Mucosa of descending colon (tissue), 3 donors: ENCODE results near the gene FDXR. TPM values are rescaled to one million over a fixed set of nuclear protein-coding genes. Genes with fewer than 3 reads are reported as not detected.
A peak's percentile ranks its signal among the peaks of the same experiment; 100 is the strongest.

Experiments
- ATAC-seq: fragments of 200-7000 bp; cut with Tn5 transposase; one replicate; pipeline ENCODE4 v1.9.1; 2020; ENCODE audit warnings: mild to moderate bottlenecking, moderate library complexity
- DNase-seq, 3 donors: peaks; one replicate each; pipeline ENCODE4 v3.0.0-alpha.2; 2020
- H3K36me3 ChIP-seq: fragments of 200-600 bp; one replicate; pipeline ENCODE4 v1.8.0; 2021; ENCODE audit warnings: low read depth, mild to moderate bottlenecking
- H3K4me1 ChIP-seq: fragments of 200-600 bp; one replicate; pipeline ENCODE4 v1.8.0; 2021; ENCODE audit warnings: low read depth, mild to moderate bottlenecking
- H3K4me3 ChIP-seq: fragments of 200-600 bp; one replicate; pipeline ENCODE4 v1.8.0; 2021; ENCODE audit warnings: mild to moderate bottlenecking
- H3K9me3 ChIP-seq: fragments of 200-600 bp; one replicate; pipeline ENCODE4 v1.8.0; 2021; ENCODE audit warnings: mild to moderate bottlenecking
- intact Hi-C, 2 donors: fragments of 100-400 bp; cut with DNase I in 1 of 2; cut with micrococcal nuclease in 1 of 2; formaldehyde crosslinking; loops; one replicate each; pipeline versions ENCODE4 v1.11.0 to v1.11.1; 2022; cut with DNase I, micrococcal nuclease
- total RNA-seq, 3 donors: library from RNA; stranded (reverse); fragmentation: NEBNext Ultra II Directional in 2 of 3; extraction: Animal tissue kit (Norgen Biotek cat#: 25700) in 2 of 3; gene quantifications; one replicate each; pipeline versions ENCODE4 v1.2.1 to v1.2.4, GENCODE V29; 2021 to 2023
- TF ChIP-seq, protein P1 (sequence below): fragments of 200-600 bp; IDR thresholded peaks from one replicate; pipeline ENCODE4 v1.8.0; 2022; ENCODE audit warnings: antibody characterized with exemption, mild to moderate bottlenecking
- donor health status: DM: no; HTN: no; CAD: no; lungs with moderate emphysema.
- donor health status: DM: no; HTN: no; CAD: no.
- donor health status: DM: no; HTN: yes; CAD: no.

FDXR gene
- total RNA-seq, 3 donors from 2014 or later: 10.6 to 14.8 (median 12.0) TPM

DNA sequence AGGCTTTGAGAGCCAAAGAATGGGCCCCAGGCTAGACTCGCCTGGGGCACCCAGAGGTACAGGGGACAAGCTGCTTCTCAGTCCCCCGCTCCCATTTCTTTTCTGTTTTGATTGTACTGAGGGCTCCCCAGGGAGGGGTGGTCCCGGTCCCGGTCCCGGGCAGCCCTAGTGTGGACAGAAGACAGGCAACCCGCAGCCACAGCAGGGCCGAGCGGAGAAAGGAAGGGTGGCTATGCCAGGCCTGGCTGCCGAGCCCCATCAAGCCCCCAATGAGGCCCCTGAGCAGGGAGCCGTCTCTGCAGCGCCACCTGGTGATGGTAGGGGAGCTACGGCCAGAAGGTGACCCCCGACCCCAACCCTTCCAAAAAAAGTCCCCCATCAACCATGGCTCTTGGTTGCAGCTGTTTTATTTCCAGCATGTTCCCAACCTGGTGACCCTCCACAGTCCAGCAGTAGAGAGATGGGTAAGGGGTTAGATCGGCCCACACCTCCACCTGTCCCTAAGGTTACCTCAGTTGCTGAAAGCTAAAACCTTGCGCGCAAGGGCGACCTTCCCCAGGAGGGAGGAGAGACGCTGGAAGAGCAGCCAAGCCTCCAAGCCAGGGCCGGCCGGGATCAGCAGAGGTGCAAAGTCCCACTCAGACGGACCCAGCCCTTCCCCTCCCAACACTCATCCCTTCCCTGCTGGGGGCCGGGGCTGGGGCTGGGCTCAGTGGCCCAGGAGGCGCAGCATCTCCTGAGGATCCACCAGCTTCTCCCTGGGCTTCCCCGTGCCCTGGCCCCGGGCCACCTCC, 10.5 kb downstream of the FDXR start:
- TF ChIP-seq, protein P1, sequence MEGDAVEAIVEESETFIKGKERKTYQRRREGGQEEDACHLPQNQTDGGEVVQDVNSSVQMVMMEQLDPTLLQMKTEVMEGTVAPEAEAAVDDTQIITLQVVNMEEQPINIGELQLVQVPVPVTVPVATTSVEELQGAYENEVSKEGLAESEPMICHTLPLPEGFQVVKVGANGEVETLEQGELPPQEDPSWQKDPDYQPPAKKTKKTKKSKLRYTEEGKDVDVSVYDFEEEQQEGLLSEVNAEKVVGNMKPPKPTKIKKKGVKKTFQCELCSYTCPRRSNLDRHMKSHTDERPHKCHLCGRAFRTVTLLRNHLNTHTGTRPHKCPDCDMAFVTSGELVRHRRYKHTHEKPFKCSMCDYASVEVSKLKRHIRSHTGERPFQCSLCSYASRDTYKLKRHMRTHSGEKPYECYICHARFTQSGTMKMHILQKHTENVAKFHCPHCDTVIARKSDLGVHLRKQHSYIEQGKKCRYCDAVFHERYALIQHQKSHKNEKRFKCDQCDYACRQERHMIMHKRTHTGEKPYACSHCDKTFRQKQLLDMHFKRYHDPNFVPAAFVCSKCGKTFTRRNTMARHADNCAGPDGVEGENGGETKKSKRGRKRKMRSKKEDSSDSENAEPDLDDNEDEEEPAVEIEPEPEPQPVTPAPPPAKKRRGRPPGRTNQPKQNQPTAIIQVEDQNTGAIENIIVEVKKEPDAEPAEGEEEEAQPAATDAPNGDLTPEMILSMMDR: peak; percentile 42
- Histone ChIP-seq H3K4me3 (no peak overlapping the region), H3K36me3 (no peaks in the 10 kb centered on the region), H3K4me1 (peaks cover 20% of the 10 kb centered on the region), H3K9me3 (no peaks in the 10 kb centered on the region)
- peak; percentile 53 for ATAC-seq
- intact Hi-C loops: loop anchor here (5.0 kb wide), 2 partner anchors 70 to 120 kb away; no protein-coding TSS in a partner anchor
- DNase-seq: peak in 2 of 3 donors; percentile 64 to 69

DNA sequence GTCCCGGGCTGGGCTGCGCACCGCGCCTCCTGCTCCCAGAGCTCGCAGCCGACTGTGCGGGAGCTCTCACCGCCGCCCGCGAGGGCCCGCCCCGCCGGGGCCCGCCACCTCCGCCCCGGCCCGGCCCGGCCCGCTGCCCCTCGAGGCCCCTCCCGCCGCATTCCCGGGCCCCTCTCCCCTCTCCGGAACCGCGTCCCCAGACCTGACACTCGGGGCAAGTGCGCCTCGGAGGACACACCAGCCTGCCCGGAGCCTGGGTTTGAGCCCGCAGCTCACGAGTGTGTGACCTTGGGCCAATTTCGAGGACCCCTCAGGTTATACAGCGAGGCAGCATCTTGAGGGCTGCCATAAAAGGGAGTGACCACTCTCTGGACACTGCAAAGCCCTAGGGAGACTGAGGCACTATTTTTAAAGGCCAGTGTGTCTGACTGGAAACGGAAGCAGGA, 11.1 kb downstream of the FDXR start:
- DNase-seq: no peak
- ATAC-seq: no peak
- no peak overlapping the region for H3K4me3 ChIP-seq

DNA sequence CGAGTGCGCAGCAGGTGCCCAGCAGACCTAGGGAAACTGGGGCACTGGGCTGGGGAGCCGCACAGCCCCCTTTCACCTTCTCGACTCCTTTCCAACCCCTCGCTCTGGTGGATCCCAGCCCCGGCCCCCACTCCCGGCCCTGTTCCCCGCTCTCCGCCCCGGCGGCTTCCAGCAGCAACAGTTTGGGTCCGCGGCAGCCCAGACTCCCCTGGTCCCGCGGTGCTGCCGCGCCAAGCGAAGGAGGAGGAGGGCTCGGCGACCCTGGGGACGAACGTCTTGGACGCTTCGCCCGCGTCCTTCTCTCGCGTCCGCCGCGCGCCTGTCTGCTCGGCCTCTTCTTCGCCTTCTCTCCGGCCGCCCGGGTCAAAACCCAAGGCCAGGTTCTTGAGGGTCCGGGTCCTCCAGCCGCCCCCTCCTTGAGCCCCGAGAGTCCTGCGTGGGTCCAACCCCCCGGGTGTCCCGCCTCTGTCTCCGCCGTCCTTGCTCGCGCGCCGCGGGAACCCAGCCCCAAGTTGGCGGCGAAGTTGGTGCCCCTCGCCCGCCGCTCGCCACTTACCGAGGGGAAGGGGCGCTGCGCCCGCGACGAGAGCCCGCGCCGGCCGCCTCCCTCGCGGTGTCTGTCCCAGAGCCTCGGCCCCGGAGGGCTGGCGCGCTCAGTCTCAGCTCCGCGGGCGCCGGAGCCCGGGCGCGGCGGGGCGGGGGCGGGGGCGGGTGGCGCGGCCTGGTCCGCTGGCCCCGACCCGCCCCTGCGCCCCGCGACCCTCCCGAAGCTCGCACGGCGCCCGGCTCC, 11.7 kb downstream of the FDXR start:
- no peaks in the 10 kb centered on the region for H3K9me3 ChIP-seq
- no peak overlapping the region for H3K4me3 ChIP-seq
- TF ChIP-seq, protein P1: no peak
- no peak for DNase-seq
- no peak for ATAC-seq
- intact Hi-C loops: loop anchor here (5.0 kb wide), 2 partner anchors 69 to 119 kb away; no protein-coding TSS in a partner anchor
- peaks cover 20% of the 10 kb centered on the region for H3K4me1 ChIP-seq
- no peaks in the 10 kb centered on the region for H3K36me3 ChIP-seq

More for the DNA sequence above, 11.1 kb downstream of the FDXR start:
- no peaks in the 10 kb centered on the region for H3K36me3 ChIP-seq
- no peaks in the 10 kb centered on the region for H3K9me3 ChIP-seq
- TF ChIP-seq, protein P1: no peak
- intact Hi-C loops: loop anchor here (5.0 kb wide), 2 partner anchors 69 to 119 kb away; no protein-coding TSS in a partner anchor
- H3K4me1 ChIP-seq: peaks cover 20% of the 10 kb centered on the region

DNA sequence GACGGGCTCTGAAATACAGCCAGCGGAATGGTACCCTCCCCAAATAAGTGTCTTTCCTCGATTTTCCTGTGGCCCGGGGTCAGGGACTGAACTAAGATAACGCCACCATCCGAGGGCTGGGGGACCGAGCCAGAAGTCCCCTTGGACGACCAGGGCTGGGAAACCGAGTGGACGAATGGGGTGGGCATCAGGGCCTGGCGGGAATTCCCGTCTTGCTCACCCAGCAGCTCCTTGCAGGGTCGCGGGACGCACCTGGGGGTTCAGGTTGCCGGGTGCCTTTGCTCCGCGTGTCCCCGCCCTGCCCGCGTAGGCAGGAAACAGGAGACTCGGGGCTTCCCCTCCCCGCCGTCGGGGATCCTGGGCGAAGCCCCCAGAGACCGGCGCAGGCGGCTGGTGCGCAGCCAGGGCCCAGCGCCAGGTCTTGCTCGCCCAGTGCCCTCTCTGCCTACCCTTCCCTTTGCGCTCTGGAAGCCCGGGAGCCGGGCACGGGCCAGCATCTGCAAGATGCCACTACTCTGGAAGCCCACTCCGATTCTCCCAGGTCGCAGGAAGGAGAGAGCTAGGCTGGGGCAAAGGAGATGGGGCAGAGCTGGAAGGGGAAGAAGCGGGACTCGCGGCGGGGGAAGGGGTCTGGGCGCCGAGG, 12.4 kb downstream of the FDXR start:
- ATAC-seq (no peak), DNase-seq (no peak)
- H3K4me3 ChIP-seq: no peak overlapping the region
- H3K4me1 ChIP-seq: peaks cover 20% of the 10 kb centered on the region
- H3K9me3 ChIP-seq: no peaks in the 10 kb centered on the region
- TF ChIP-seq, protein P1: no peak
- intact Hi-C loops: loop anchor here (5.0 kb wide), 2 partner anchors 68 to 118 kb away; no protein-coding TSS in a partner anchor
- H3K36me3 ChIP-seq: no peaks in the 10 kb centered on the region
